Muscle of arm (tissue), 12 donors: ENCODE results near the gene PAQR8. TPM values are rescaled to one million over a fixed set of nuclear protein-coding genes. Genes with fewer than 3 reads are reported as not detected.
"Not testable (repeated sequence)": the region's sequence is repeated elsewhere in the genome, so short reads cannot be mapped to it uniquely, and the experiment has no call there.

Source experiments
- DNase-seq: peaks from one replicate; pipeline ENCODE4 v3.0.0-alpha.2; 2013
- polyA plus RNA-seq, 12 donors: library from polyadenylated mRNA; unstranded; fragments of 120-200 nt; gene quantifications; one replicate each; pipeline ENCODE4 v1.2.1, GENCODE V29; 2013; ENCODE audit not compliant: insufficient read length in 12 of 12

Gene PAQR8
- polyA plus RNA-seq, 12 donors: 4.4 to 12.8 (median 6.7) TPM; not detected in 1

DNA sequence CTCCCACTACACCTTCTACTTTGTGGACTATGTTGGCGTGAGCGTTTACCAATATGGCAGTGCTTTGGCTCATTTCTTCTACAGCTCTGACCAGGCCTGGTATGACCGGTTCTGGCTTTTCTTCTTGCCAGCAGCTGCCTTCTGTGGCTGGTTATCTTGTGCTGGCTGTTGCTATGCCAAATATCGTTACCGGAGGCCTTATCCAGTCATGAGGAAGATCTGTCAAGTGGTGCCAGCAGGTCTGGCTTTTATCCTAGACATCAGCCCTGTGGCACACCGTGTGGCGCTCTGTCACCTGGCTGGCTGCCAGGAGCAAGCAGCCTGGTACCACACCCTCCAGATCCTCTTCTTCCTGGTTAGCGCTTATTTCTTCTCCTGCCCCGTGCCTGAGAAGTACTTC lies 41.7 kb downstream of the PAQR8 start:
- no peak for DNase-seq

DNA sequence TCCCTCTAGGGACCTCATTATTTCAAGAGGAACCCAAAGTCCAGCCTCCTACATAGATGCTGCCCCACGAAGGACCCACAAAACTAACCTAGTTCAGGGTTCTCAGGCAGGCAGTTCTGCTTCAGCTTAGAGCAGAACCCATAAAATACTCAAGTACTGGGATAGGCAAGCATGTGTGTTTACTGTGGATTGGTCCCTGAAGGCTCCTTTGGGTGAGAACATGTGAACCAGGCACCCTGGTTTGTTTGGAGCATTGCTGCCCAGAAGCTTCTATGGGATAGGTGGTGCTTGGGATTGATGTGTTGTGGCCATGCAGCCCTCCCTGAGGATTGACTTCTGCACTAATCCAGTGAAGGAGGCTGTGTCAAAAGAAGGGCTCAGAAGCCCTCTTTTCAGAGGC lies 43.3 kb downstream of the PAQR8 start:
- DNase-seq: no peak

GRCh38 chr6:52407467-52407866 lies 45.5 kb downstream of the PAQR8 start:
- no peak for DNase-seq

- DNase-seq: no peak
Observed at GRCh38 chr6:52409499-52409898, 47.5 kb downstream of the PAQR8 start.

- no peak for DNase-seq
Observed at GRCh38 chr6:52410979-52411378, 49.0 kb downstream of the PAQR8 start.

- no peak for DNase-seq
Observed at GRCh38 chr6:52411911-52412310, 50.0 kb downstream of the PAQR8 start.

GRCh38 chr6:52415333-52415732 lies 53.4 kb downstream of the PAQR8 start:
- no peak for DNase-seq

GRCh38 chr6:52415917-52416628 lies 54.1 kb downstream of the PAQR8 start:
- no peak for DNase-seq

DNA sequence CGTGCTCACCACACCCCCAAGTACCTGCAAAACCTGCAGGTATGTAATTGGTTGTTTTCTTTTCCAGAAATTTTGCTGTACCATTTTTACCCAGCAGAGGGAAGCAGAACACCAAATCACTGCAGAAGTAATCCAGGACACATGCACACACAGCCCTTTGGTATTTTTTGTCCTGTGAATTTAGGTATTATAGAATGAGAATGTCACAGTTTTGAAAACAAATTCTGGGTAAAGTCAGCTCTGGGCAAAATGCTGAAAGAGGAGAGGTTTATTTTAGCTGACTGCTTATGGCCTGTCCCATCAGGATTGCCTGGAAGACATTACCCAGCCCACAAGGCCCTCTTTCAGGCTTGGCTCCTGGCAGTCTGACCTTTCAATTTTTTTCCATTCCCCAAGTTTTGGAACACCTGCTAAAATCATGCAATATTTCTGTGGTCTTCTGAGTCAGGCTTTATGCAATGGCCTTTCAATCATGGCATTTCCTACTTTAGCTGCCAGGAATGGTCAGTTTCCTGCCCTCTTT lies 54.7 kb downstream of the PAQR8 start:
- peak; percentile 68 for DNase-seq

DNA sequence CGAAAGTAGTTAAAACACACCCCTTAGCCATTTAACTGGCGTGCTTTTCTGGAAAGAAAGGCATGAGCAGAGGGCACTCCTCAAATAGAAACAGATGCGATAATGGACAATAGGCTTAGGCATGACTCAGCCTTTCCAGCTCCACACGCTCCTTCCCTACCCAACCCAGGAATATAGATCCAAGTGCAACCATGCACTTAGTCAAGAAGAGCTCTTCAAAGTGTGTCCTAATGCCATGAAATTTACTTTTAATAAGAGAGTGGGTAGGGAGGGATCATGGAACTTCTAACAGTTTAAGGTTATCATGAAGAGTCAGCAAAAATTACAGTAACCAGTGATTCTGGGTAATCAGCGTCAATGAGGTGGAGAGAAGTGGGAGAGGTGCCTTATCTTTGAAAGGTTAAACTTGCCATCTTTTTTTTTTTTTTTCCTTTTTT lies 55.7 kb downstream of the PAQR8 start:
- DNase-seq: no peak

GRCh38 chr6:52418606-52419005 lies 56.7 kb downstream of the PAQR8 start:
- DNase-seq: no peak

GRCh38 chr6:52419809-52420667 lies 58.1 kb downstream of the PAQR8 start, which contains the start of gene EFHC1:
Gene EFHC1 (plus strand): TSS chr6:52420342. CDS start chr6:52420411, 69 bp downstream.
- peak; percentile 98 for DNase-seq

- peak; percentile 46 for DNase-seq
Observed at GRCh38 chr6:52420668-52421358, 58.9 kb downstream of the PAQR8 start.

GRCh38 chr6:52422156-52422555 lies 60.2 kb downstream of the PAQR8 start:
- DNase-seq: no peak

DNA sequence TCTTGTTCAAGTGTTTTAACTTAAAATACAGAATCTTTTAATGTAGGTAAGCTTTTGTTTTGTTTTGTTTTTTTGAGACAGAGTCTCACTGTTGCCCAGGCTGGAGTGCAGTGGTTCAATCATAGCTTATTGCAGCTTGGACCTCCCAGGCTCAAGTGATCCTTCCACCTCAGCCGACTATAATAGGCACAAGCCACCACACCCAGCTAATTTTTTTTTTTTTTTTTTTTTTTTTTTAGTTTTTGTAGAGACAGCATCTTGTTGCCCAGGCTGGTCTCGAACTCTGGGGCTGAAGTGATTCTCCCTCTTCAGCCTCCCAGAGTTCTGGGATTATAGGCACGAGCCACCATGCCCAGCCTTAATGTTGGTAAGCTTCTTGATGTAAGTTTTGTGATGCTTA lies 61.5 kb downstream of the PAQR8 start:
- no peak for DNase-seq

GRCh38 chr6:52423971-52424381 lies 62.0 kb downstream of the PAQR8 start:
- DNase-seq: peak; percentile 27

- DNase-seq: no peak
Observed at GRCh38 chr6:52424513-52424912, 62.6 kb downstream of the PAQR8 start.

DNA sequence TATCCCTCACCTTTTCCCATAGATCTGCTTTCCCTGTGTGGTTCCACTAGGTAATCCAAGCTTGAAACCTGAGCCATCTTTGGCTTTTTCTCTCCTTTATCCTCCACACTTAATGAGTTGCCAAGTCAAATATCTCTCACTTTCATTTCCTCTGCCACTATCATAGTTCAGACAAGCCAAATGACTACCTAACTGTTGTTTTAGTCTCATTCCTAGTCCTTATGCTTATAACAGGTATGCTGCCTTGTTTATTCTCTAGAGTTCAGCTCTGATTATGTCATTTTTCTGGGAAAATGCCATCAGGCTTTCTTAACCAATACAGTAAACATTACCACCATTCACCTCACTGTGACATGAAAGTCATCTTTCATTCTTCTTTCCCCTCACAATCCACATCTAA lies 64.7 kb downstream of the PAQR8 start:
- no peak for DNase-seq

DNA sequence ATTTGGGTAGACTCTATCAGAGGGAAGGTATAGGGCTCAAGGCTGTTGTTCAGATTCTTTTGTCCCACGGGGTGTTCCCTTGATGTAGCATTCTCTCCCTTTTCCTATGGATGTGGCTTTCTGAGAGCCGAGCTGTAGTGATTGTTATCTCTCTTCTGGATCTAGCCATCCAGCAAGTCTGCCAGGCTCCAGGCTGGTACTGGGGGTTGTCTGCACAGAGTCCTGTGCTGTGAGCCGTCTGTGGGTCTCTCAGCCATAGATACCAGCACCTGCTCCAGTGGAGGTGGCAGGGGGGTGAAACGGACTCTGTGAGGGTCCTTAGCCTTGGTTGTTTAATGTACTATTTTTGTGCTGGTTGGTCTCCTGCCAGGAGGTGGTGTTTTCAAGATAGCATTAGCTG lies 71.3 kb downstream of the PAQR8 start:
- DNase-seq: not testable (repeated sequence)

GRCh38 chr6:52435345-52435744 lies 73.4 kb downstream of the PAQR8 start:
- DNase-seq: no peak

DNA sequence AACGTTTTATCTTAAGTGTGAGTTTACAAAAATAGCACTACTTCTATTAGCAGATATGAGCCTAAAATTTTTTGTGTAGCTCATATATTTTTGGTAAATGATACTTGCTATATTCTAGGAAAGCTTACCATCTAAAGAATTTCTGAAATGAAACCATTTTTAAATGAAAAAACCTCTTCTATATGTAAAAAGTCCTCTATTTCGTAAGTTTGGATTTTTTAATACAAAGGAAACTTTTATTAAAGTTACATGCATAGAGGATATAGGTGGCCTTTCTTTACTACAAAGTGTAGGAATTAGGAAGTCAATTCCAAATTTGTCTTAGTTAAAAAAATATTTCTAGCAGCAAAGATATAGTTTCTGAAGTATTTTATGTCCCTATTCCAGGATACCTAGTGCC lies 77.0 kb downstream of the PAQR8 start:
- DNase-seq: no peak

DNA sequence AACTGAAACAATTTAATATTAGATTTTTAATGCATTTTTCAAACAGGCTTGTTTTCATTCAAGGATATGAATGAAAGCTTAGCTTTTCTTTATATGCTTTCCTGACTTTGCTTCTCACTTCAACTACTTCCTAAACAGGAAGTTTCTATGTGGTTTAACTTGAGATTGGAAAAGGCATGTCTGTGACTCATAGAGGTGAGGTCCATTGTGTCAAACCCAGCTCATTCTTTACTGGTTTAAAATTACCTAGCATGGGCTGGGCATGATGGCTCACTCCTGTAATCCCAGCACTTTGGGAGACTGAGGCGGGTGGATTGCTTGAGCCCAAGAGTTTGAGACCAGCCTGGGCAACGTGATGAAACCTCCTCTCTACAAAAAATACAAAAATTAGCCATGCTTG lies 92.6 kb downstream of the PAQR8 start:
- DNase-seq: no peak
